PFSK-1 (cell line): ENCODE results near the gene PRAMEF10.
"Not testable (repeated sequence)": the region's sequence is repeated elsewhere in the genome, so short reads cannot be mapped to it uniquely, and the experiment has no call there.

ENCODE experiments used
- FOXP2 ChIP-seq: optimal IDR thresholded peaks from 2 replicates; pipeline ENCODE3; 2011; ENCODE audit warnings: borderline replicate concordance, control low read depth, inconsistent platforms; ENCODE audit not compliant: insufficient read depth; ENCODE audit errors: extremely low read length, extremely low read depth
- POLR2AphosphoS5 ChIP-seq: IDR thresholded peaks from 2 replicates; pipeline ENCODE4 v1.6.1; 2012; ENCODE audit warnings: low read depth, mild to moderate bottlenecking, control low read depth, low read length, moderate library complexity
- REST ChIP-seq, 2 experiments: IDR thresholded peaks; 2 replicates each; pipeline versions ENCODE4 v1.6.1 to v1.8.0; 2011 to 2012; ENCODE audit warnings: low read depth in 2 of 2, low read length in 2 of 2, control low read depth in 1 of 2, inconsistent platforms in 1 of 2, mild to moderate bottlenecking in 1 of 2, moderate library complexity in 1 of 2; ENCODE audit not compliant: insufficient read depth in 1 of 2
- SIN3A ChIP-seq: IDR thresholded peaks from 2 replicates; pipeline ENCODE4 v1.6.1; 2012; ENCODE audit warnings: mild to moderate bottlenecking, low read length, moderate library complexity, borderline replicate concordance; ENCODE audit not compliant: insufficient read depth
- TAF1 ChIP-seq: IDR thresholded peaks from 2 replicates; pipeline ENCODE4 v1.6.1; 2012; ENCODE audit warnings: low read length, control low read depth, borderline replicate concordance; ENCODE audit not compliant: insufficient read depth

The PRAMEF10 gene

GRCh38 chr1:12851779-12852178 lies 46.3 kb downstream of the PRAMEF10 start:
- TF ChIP-seq SIN3A (no peak), POLR2AphosphoS5 (no peak), FOXP2 (no peak), TAF1 (no peak), REST (IDR thresholded peaks at IDR 0.05; ENCODE audit: insufficient read depth in 1 of 2, low read depth in 2 of 2, low read length in 2 of 2) (no peak)

GRCh38 chr1:12848620-12849019 lies 49.5 kb downstream of the PRAMEF10 start, which contains the start of gene HNRNPCL1:
Gene HNRNPCL1 (minus strand): TSS chr1:12848720. CDS start chr1:12848289, 431 bp downstream.
- TF ChIP-seq POLR2AphosphoS5, FOXP2, TAF1: not testable (repeated sequence)
